ENCODE results near the gene EZR. TPM values are rescaled to one million over a fixed set of nuclear protein-coding genes. Genes with fewer than 3 reads are reported as not detected.
A peak's percentile ranks its signal among the peaks of the same experiment; 100 is the strongest.

Gene EZR
- total and polyA plus RNA-seq, 2 of the 8 experiments (the other 6 are each of a cell fraction or from before 2014, with no cell fraction given) = 122 to 286 TPM

GRCh38 chr6:158758451-158758860 is 60.7 kb downstream of the EZR start:
- Histone ChIP-seq H3K56ac (replicated peaks; ENCODE audit: insufficient read length, low read depth, low read length) (no peak overlapping the region), H4K91ac (replicated peaks; ENCODE audit: insufficient read length, low read length) (peak overlapping the region; percentile 94), H3K9ac (replicated peaks in 1 of 4; ENCODE audit: extremely low read depth in 1 of 4, low read depth in 3 of 4, low read length in 3 of 4) (no peak overlapping the region), H3K9me3 (ENCODE audit: insufficient read depth in 2 of 2, low read depth in 1 of 2, low read length in 1 of 2) (no peaks in the 10 kb centered on the region), H3K27me3 (replicated peaks in 1 of 4; ENCODE audit: control insufficient read depth in 3 of 4, extremely low read depth in 1 of 4, insufficient read depth in 3 of 4, low read length in 3 of 4) (no peaks in the 10 kb centered on the region), H2BK5ac (ENCODE audit: low read depth, low read length) (peak overlapping the region; percentile 67; the same call in 1 of the 2 replicates), H3K79me2 (ENCODE audit: control insufficient read depth in 1 of 2, insufficient read depth in 2 of 2, low read length in 2 of 2) (no peaks in the 10 kb centered on the region), H3K14ac (ENCODE audit: insufficient read length) (no peak overlapping the region), H3K18ac (ENCODE audit: extremely low read depth, low read length) (peak overlapping the region; percentile 91), H3K4me1 (replicated peaks in 1 of 4; ENCODE audit: control insufficient read depth in 3 of 4, insufficient read depth in 4 of 4, low read length in 3 of 4) (peaks cover 0 to 20% (median 10%) of the 10 kb centered on the region in 4 experiments; a peak in 6 of 7 replicates), H2BK15ac (ENCODE audit: low read length) (peak overlapping the region; percentile 55; the same call in 1 of the 2 replicates), H3K27ac (ENCODE audit: low read depth, low read length) (no peak overlapping the region), H2AFZ (ENCODE audit: low read length) (no peak overlapping the region), H3K23me2 (ENCODE audit: low read depth, low read length) (no peaks in the 10 kb centered on the region), H3K23ac (ENCODE audit: insufficient read length) (no peak overlapping the region), H4K8ac (ENCODE audit: extremely low read depth, insufficient read depth, low read length) (no peak overlapping the region), H3K4me3 (ENCODE audit: extremely low read depth in 1 of 4, insufficient read depth in 2 of 4, low read depth in 3 of 4, low read length in 4 of 4) (no peak overlapping the region), H2BK120ac (replicated peaks; ENCODE audit: low read depth, low read length) (peak overlapping the region; percentile 45), H2AK5ac (ENCODE audit: low read depth, low read length) (peak overlapping the region; percentile 7; the same call in 1 of the 2 replicates), H2BK20ac (ENCODE audit: low read length) (peak overlapping the region; percentile 99), H4K5ac (ENCODE audit: insufficient read length, low read depth, low read length) (no peak overlapping the region), H3K36me3 (ENCODE audit: control insufficient read depth in 2 of 4, insufficient read depth in 4 of 4, low read length in 3 of 4) (no peaks in the 10 kb centered on the region), H3K4me2 (ENCODE audit: insufficient read depth in 1 of 2, low read depth in 2 of 2, low read length in 2 of 2) (peak overlapping the region; percentile 6 to 7; a peak in 2 of 4 replicates), H3K4ac (replicated peaks; ENCODE audit: insufficient read length, low read depth, low read length) (peak overlapping the region; percentile 24), H2BK12ac (ENCODE audit: low read depth, low read length) (peak overlapping the region; percentile 99), H3K79me1 (ENCODE audit: low read depth, low read length) (no peaks in the 10 kb centered on the region), H4K20me1 (replicated peaks in 1 of 2; ENCODE audit: control insufficient read depth in 1 of 2, insufficient read depth in 2 of 2, low read length in 2 of 2) (no peaks in the 10 kb centered on the region)
- FAIRE-seq (no peak), DNase-seq (ENCODE audit: low read depth in 1 of 2, low spot score in 2 of 2) (peak; percentile 34 to 71)
- POLR2A ChIA-PET (ENCODE audit: partially characterized antibody) = interaction anchor here (0.9 to 2.2 kb wide), 9 partner anchors 10 to 203 kb away, joined by 3 to 8 read pairs (median 4); no protein-coding TSS in a partner anchor
- CTCF ChIA-PET (ENCODE audit: partially characterized antibody) = interaction anchor here (0.6 to 2.3 kb wide), 6 partner anchors 12 to 169 kb away, joined by 3 to 13 read pairs (median 4); no protein-coding TSS in a partner anchor
- TF ChIP-seq TEAD4 (IDR thresholded peaks at IDR 0.05; ENCODE audit: low read depth, low read length) (no peak), HDAC2 (IDR thresholded peaks at IDR 0.05; ENCODE audit: borderline replicate concordance in 1 of 2, low read depth in 2 of 2, low read length in 2 of 2) (no peak), SP1 (IDR thresholded peaks at IDR 0.05; ENCODE audit: low read depth, low read length) (no peak), HDAC6 (IDR thresholded peaks at IDR 0.05; ENCODE audit: low read depth, low read length) (no peak), JUND (IDR thresholded peaks at IDR 0.05; ENCODE audit: low read length) (no peak), TBP (IDR thresholded peaks at IDR 0.05; ENCODE audit: low read depth, low read length) (no peak), TCF12 (IDR thresholded peaks at IDR 0.05; ENCODE audit: low read depth, low read length) (no peak), ZNF274 (IDR thresholded peaks at IDR 0.05; ENCODE audit: borderline replicate concordance, extremely low read depth, low read length) (no peak), SUZ12 (IDR thresholded peaks at IDR 0.05; ENCODE audit: low read length) (no peak), NANOG (IDR thresholded peaks at IDR 0.05; ENCODE audit: insufficient read depth, low read depth, low read length, poor library complexity, severe bottlenecking) (no peak), SP4 (IDR thresholded peaks at IDR 0.05; ENCODE audit: low read length) (no peak), NRF1 (IDR thresholded peaks at IDR 0.05; ENCODE audit: low read depth, low read length) (no peak), CHD2 (IDR thresholded peaks at IDR 0.05; ENCODE audit: low read length) (no peak), BCL11A (IDR thresholded peaks at IDR 0.05; ENCODE audit: low read depth in 2 of 2, low read length in 2 of 2) (no peak)
- WGBS, 2 experiments (ENCODE audit: extremely low coverage in 1 of 2, insufficient coverage in 1 of 2, insufficient read length in 1 of 2, insufficient replicate concordance in 2 of 2, low coverage in 1 of 2, low lambda C conversion rate in 2 of 2, missing lambda C conversion rate in 1 of 2) = 51% methylated on average over 9 of the region's 9 CpGs; no CpG with 5 or more reads in 1 of the 2 experiments
